GM19023 (cell line): ENCODE measurements around the gene FBXO46.
"Not testable (repeated sequence)": the region's sequence is repeated elsewhere in the genome, so short reads cannot be mapped to it uniquely, and the experiment has no call there.

Experiments used
- ATAC-seq: cut with Tn5 transposase; IDR thresholded peaks from one replicate; pipeline ENCODE4 v1.9.1; 2021; ENCODE audit warnings: mild to moderate bottlenecking, moderate library complexity; ENCODE audit not compliant: unreplicated experiment

Gene FBXO46

DNA sequence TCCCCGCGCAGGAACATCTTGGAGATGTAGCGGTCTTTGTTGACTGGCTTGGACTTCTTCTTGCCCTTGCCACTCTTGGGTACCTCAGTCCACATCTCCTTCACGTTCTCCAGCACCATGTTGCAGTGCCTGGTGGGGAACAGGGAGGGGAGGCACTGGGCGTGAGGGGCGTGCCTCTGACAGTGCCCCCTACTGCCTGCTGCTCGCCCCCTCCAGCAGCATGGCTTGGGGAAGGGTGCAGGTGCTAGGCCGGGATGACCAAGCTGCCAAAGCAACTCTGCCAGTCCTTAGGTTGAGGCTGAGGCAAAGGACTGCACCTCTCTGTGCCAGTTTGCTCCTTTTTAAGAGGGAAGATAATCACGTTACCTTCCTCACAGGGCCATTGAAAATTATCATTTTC, 43.1 kb downstream of the FBXO46 start:
- no peak for ATAC-seq

DNA sequence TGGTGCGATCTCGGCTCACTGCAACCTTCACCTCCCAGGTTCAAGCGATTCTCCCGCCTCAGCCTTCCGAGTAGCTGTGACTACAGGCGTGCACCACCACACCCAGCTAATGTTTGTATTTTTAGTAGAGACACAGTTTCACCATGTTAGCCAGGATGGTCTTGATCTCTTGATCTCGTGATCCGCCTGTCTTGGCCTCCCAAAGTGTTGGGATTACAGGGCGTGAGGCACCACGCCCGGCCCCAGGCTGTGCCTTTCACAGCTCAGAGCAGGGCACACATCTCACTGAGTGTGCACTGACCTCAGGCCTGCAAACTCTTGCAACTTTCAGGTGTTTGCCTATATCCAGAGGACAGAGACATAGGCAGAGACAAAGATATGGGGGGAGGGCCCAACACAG, 45.7 kb downstream of the FBXO46 start:
- not testable (repeated sequence) for ATAC-seq

DNA sequence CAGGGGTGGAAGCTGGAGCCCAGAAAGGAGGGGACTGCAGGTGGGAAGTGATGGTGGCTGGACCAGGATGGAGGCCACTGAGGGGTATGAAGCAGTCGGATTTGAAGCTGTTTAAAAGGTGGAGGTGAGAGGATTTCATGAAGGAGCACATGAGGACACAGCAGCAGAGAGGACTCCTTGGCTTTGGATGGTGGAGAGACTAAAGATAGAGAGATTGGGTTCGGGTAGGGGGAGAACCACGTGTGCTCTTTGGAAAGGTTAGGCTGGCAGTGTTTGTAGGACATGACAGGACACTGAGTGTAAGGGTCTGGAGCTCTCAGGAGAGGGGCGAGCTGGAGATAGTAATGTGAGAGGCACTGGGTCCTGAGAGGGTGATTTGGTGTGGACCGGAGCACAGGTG, 47.8 kb downstream of the FBXO46 start:
- no peak for ATAC-seq

DNA sequence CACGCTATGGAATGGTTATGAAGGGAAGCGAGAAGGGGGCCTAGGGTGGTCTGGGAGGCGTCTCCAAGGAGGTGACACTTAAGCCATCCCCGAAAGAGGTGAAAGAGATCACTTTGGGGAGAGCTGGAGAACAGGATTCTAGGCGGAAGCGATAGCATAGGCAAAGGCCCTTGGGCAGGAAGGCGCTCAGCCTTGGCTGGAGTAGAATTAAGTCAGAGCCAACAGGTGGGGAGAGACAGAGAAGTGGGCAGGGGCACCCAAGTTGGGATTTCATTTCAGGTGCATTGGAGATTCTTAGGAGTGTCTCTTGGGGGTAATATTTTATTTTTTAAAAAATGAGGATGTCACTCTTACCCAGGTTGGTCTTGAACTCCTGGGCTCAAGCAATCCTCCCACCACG, 48.6 kb downstream of the FBXO46 start:
- ATAC-seq, result no peak

DNA sequence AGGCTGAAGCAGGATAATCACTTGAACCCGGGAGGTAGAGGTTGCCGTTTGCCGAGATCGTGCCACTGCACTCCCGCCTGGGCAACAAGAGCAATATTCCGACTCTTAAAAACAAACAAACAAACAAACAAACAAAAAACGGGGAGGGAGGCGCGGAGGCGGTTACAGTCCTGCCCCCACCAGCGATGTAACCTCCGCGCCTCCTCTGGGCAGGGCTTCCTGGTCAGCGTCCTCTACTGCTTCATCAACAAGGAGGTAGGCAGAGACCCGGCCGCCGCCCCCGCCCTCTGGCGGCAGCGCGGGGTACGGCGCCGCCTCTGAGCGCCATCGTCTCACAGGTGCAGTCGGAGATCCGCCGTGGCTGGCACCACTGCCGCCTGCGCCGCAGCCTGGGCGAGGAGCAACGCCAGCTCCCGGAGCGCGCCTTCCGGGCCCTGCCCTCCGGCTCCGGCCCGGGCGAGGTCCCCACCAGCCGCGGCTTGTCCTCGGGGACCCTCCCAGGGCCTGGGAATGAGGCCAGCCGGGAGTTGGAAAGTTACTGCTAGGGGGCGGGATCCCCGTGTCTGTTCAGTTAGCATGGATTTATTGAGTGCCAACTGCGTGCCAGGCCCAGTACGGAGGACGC, 49.2 kb downstream of the FBXO46 start:
- ATAC-seq, result peak; percentile 61

DNA sequence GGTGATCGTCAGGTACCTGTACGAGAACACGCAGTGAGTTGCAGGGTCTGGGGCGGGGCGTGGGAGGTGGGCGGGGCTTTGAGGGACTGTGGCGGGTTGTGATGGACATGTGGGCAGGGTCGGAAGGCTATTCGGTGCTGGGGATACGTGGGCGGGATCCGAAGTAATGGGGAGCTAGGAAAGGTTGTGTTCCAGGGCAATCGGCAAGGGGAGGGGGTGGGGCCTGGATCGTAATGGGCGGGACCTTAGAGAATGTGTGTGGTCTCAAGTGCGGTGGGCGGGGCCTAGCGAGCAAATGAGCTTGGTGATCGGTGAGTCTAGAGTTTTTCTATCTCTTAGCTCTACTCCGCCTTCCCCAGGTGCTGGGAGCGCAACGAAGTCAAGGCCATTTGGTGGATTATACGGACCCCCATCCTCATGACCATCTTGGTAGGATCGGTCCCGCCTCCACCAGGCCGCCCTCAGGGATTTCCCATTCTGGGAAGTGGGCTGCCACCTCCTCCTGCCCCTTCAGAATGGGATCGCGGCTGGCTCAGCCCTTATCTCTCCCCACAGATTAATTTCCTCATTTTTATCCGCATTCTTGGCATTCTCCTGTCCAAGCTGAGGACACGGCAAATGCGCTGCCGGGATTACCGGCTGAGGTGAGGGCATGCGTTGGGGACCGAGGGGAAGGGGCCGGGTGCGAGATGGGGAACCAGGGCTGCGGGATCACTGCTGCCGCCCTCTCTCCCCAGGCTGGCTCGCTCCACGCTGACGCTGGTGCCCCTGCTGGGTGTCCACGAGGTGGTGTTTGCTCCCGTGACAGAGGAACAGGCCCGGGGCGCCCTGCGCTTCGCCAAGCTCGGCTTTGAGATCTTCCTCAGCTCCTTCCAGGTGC, 53.1 kb downstream of the FBXO46 start:
- ATAC-seq, result no peak

DNA sequence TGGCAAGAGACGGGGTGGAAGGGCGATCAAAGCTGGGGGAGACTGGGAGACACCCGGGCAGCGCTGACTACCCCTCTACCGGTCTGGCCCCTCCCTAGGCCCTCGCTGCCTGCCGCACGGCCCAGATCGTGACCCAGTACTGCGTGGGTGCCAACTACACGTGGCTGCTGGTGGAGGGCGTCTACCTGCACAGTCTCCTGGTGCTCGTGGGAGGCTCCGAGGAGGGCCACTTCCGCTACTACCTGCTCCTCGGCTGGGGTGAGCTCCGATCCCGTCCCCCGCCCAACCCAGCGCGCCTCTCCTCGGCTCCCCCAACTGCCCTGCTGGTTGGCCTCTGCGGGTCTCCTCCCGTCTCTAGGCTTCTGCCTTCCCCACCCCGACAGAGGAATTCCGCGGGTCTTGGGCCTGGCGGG, 53.8 kb downstream of the FBXO46 start:
- no peak for ATAC-seq

DNA sequence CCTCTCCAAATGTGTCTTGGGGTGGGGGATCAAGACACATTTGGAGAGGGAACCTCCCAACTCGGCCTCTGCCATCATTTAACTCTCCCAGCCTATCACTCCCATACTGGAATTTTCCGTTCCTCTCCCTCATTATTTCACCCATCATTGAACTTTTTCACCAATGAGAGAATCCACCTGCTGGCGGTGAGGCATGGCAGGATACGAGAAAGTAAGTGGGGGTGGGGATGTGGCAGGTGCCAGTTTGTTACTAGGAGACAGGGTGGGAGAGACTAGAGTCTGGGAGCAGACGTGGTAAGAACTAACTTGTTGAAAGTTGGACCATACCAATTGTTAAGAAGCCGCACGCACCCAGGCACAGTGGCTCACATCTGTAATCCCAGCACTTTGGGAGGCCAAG, 55.8 kb downstream of the FBXO46 start:
- no peak for ATAC-seq

DNA sequence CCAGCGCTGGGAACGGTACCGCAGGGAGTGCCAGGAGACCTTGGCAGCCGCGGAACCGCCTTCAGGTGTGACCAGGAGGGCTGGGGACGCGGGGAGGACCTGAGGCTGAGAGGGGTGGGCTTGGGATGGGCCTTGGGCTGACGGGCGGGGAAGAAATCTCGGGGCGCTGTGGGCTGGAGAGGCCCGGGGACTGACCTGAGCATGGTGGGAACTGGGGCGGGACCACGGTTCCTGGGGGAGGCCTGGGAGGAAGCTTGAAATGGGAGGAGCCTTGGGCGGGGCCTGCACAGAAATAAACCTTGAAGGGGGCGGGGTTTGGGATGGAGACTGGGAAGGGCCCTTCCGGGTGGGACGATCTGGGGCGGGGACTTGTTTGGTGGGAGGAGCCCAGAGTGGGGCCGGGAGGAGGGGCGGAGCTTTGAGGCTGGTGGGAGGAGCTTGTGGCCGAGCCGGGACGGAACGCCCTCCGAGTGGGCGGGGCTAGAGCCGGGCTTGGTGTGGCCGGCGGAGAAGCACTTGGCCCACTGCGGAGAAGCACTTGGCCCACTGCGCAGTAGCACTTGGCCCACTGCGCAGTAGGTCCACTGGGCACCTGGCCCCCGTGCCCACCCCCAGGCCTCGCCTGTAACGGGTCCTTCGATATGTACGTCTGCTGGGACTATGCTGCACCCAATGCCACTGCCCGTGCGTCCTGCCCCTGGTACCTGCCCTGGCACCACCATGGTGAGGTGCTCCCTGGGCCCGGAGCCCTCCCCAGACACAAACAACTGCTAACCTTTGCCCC, 59.8 kb downstream of the FBXO46 start:
- no peak for ATAC-seq

DNA sequence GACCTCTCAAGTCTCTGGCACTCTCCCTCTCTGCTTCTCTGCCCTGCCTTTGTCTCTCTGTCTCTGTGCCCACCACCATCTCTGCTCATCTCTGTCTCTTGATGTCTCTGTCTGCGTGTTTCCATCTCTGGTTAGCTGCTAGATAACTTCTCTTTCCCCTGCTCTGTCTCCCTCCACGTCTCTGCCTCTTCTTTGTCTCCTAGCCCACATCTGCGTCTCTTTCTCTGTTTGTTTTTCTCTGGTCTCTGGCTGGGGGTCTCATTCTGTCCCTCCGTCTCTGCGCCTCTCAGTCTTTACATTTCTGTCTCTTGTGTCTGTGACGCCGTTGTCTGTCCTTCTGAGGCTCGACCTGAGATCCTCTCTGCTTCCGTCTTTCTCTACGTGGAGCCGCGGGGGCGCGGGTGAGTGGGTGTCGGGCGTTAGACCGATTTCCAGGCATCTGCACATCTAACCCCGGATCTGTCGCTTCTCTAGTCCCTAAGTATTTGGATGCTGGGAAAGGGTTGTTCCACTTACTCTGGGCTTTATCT, 62.3 kb downstream of the FBXO46 start:
- ATAC-seq, result no peak

DNA sequence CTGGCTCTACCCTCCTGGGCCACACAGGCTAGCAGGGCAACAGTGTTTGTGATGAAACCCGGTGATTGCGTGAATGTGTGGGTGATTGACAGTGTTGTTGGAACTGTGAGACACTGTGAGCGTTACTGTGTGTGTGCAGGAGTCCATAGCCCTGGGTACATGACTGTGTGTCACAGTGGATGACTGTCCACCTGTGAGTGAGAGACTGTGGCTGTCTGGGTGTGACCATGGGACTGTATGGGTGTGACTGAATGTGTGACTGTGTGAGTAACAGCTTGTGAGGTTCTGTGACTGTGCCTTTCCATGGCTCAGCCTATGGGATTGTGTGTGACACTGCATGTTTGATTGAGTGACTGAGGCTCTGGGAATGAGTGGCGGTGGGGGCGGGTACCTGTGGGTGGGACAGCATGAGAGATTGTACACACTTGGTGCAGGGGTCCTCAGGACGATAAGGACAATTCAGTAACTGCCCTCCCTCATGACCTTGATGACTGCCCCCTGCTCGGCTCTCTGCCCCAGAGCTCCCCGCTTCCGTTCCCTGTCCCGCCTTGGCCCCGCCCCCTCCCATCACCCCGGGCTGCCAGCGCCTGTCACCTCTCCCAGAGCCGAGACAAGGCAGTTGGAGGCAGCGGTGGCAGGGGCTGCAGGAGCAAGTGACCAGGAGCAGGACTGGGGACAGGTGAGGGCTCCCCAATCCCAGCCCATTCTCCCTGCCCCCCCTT, 62.9 kb downstream of the FBXO46 start, which contains the start of gene GIPR:
Gene GIPR (plus strand): TSS at position 602 of the 722 bp plus-strand sequence. CDS start 1,300 bp downstream, outside the sequence.
- ATAC-seq, result no peak

DNA sequence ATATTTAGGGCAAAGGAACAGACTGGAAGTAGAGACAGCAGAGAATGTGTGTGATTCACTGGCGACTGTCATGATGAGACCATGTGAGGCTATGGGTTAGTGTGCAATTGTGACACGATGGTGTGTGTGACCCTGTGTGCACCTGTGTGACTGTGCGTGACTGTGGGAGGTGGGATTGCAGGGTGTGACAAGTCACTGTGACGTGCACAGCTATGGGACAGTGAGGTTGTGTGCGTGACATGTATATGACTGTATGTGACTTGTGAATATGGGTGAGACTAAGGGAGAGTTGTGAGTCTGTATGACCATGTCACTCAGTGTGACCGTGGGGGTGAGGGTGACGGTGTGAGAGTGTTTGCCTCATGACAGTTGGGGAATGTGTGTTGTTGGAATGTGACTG, 66.1 kb downstream of the FBXO46 start:
- no peak for ATAC-seq

DNA sequence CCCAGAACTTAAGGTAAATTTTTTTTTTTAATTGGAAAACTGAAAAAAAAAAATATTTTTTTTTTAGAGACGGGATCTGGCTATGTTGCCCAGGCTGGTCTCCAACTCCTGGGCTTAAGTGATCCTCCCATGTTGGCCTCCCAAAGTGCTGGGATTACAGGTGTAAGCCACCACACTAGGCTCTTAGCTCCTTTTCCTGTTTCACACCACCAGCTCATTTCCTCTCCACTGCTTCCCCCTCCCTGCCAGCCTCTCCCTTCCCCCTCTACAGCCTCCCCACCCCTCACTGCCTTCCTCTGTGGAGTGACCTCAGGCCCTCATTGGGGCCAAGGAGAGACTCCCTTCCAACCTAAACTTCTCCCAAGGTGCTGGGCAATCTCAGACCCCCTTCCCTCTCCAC, 66.9 kb downstream of the FBXO46 start:
- ATAC-seq, result no peak

DNA sequence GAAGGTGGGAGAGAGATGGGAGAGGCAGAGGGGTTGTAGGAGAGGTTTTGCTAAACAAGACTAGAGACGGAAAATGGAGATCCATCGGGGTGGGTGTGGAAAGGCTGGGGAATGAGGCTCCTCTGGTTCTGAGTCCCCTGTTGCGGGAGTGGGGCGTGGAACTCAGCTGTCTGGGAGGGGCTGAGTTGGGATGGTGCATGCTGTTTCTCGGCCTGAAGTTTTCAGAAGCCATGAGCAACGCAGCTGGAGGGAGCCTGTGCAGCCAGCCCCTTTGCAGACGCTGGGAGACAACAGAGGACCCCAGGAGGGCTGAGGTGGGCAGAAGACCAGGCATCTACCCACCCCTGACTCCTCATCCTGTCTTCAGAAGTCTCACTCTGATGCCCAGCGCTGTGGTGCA, 70.1 kb downstream of the FBXO46 start:
- ATAC-seq, result no peak
